Measurements from ENCODE around the gene KHK. TPM values are rescaled to one million over a fixed set of nuclear protein-coding genes. Genes with fewer than 3 reads are reported as not detected.

The KHK gene
- total and polyA plus RNA-seq, 9 of the 15 experiments (the other 6 are each of a cell fraction or from before 2014, with no cell fraction given) = 1.5 to 10.7 (median 5.2) TPM

- no peak for TF ChIP-seq ZNF76 (CRISPR knock-in tag; IDR thresholded peaks at IDR 0.05; ENCODE audit: borderline replicate concordance)
- TF ChIP-seq, protein P1, sequence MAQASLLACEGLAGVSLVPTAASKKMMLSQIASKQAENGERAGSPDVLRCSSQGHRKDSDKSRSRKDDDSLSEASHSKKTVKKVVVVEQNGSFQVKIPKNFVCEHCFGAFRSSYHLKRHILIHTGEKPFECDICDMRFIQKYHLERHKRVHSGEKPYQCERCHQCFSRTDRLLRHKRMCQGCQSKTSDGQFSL (CRISPR knock-in tag; IDR thresholded peaks at IDR 0.05) = peak; percentile 30; the same call in 1 of the 2 replicates
- TF ChIP-seq, protein P1 (tag; IDR thresholded peaks at IDR 0.05) = no peak
- TF ChIP-seq THRAP3 (IDR thresholded peaks at IDR 0.05; ENCODE audit: borderline replicate concordance) = no peak
- TF ChIP-seq ZNF23 (CRISPR knock-in tag; IDR thresholded peaks at IDR 0.05) = no peak
- TF ChIP-seq FOSL1 (tag; conservative IDR thresholded peaks at IDR 0.05) = peak; percentile 31; the same call in 1 of the 2 replicates
- no peak for TF ChIP-seq TAF9B (IDR thresholded peaks at IDR 0.05; ENCODE audit: partially characterized antibody)
- no peak for TF ChIP-seq NUFIP1 (IDR thresholded peaks at IDR 0.05; ENCODE audit: partially characterized antibody)
- TF ChIP-seq ETV1 (tag; conservative IDR thresholded peaks at IDR 0.05; ENCODE audit: low read depth) = no peak
- TF ChIP-seq HIVEP1 (CRISPR knock-in tag; IDR thresholded peaks at IDR 0.05) = no peak
- no peak for TF ChIP-seq NR1H2 (CRISPR knock-in tag; IDR thresholded peaks at IDR 0.05)
- TF ChIP-seq SREBF1 (IDR thresholded peaks at IDR 0.05; ENCODE audit: borderline replicate concordance, low read depth, low read length) = 0 out of 2 replicates have a peak, but pooled peaks have one; percentile 39
- TF ChIP-seq, protein P2, sequence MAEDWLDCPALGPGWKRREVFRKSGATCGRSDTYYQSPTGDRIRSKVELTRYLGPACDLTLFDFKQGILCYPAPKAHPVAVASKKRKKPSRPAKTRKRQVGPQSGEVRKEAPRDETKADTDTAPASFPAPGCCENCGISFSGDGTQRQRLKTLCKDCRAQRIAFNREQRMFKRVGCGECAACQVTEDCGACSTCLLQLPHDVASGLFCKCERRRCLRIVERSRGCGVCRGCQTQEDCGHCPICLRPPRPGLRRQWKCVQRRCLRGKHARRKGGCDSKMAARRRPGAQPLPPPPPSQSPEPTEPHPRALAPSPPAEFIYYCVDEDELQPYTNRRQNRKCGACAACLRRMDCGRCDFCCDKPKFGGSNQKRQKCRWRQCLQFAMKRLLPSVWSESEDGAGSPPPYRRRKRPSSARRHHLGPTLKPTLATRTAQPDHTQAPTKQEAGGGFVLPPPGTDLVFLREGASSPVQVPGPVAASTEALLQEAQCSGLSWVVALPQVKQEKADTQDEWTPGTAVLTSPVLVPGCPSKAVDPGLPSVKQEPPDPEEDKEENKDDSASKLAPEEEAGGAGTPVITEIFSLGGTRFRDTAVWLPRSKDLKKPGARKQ (CRISPR knock-in tag; IDR thresholded peaks at IDR 0.05) = 0 out of 2 replicates have a peak, but pooled peaks have one; percentile 54
- TF ChIP-seq, protein P3, sequence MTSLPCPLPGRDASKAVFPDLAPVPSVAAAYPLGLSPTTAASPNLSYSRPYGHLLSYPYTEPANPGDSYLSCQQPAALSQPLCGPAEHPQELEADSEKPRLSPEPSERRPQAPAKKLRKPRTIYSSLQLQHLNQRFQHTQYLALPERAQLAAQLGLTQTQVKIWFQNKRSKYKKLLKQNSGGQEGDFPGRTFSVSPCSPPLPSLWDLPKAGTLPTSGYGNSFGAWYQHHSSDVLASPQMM (CRISPR knock-in tag; IDR thresholded peaks at IDR 0.05) = no peak
- TF ChIP-seq HDAC2 (IDR thresholded peaks at IDR 0.05) = no peak
- TF ChIP-seq ZC3H11A (IDR thresholded peaks at IDR 0.05; ENCODE audit: low read depth, low read length) = no peak
- TF ChIP-seq THAP12 (CRISPR knock-in tag; IDR thresholded peaks at IDR 0.05) = no peak
- TF ChIP-seq SNAPC5 (CRISPR knock-in tag; IDR thresholded peaks at IDR 0.05) = no peak
- peak; percentile 75 for TF ChIP-seq CHD1 (IDR thresholded peaks at IDR 0.05; ENCODE audit: low read length)
- TF ChIP-seq, protein P4, sequence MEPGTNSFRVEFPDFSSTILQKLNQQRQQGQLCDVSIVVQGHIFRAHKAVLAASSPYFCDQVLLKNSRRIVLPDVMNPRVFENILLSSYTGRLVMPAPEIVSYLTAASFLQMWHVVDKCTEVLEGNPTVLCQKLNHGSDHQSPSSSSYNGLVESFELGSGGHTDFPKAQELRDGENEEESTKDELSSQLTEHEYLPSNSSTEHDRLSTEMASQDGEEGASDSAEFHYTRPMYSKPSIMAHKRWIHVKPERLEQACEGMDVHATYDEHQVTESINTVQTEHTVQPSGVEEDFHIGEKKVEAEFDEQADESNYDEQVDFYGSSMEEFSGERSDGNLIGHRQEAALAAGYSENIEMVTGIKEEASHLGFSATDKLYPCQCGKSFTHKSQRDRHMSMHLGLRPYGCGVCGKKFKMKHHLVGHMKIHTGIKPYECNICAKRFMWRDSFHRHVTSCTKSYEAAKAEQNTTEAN (CRISPR knock-in tag; IDR thresholded peaks at IDR 0.05) = no peak
Measured at GRCh38 chr2:27086090-27086723, 365 bp upstream of the KHK start (continued).
